ENCODE measurements around the gene TGFBR3. TPM values are rescaled to one million over a fixed set of nuclear protein-coding genes. Genes with fewer than 3 reads are reported as not detected.
A peak's percentile ranks its signal among the peaks of the same experiment; 100 is the strongest.

The TGFBR3 gene
- total RNA-seq, 2 experiments from 2014 or later: 4.5 to 4.9 TPM

DNA sequence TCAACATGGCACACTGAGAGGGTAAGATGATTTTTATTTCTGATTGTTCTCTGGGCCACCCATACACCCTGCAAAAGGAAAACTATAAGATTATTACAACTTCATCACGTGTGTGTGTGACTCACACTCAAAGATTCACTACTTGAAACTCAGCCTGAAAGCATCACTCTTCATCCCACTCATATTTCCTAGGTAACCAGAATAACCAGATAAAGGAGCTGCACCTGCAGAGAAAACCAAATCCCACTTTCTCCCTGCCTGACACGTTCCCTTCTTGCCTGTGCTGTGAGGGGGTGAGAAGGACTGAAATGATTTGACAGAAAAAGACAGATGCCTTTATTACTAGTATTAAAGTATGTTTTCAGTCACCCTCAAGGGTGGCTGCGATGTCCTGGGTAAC lies 131.6 kb downstream of the TGFBR3 start:
- peaks cover 1% of the 10 kb centered on the region for H3K27me3 Mint-ChIP-seq
- peaks cover 15% of the 10 kb centered on the region for H3K36me3 Mint-ChIP-seq
- intact Hi-C loops (cut with micrococcal nuclease): loop anchor here (1.0 to 5.0 kb wide), 10 partner anchors 23 to 833 kb away; partner anchors contain the start of gene CDC7

DNA sequence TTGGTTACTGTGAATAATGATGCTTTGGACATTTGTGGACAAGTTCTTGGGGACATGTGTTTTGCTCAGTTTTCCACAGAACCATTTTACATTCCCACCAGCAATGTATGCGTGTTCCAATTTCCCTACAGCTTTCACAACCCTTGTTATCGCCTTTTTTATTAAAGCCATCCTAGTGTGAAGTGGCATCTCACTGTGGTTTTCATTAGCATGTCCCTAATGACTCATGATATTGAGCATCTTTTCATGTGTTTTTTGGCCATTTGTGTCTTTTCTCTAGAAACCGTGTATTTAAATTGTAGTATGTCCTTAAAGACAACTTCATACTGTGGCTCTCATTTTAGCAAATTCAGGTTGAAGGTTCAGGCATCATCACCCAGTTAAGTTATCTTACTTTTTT lies 132.1 kb downstream of the TGFBR3 start:
- Mint-ChIP-seq H3K9me3 (no peaks in the 10 kb centered on the region), H3K4me1 (ENCODE audit: low read depth) (peaks cover 38% of the 10 kb centered on the region), H3K4me3 (peak overlapping the region; percentile 2), H3K27me3 (peaks cover 1% of the 10 kb centered on the region), H3K27ac (peak overlapping the region; percentile 67), H3K36me3 (peaks cover 15% of the 10 kb centered on the region)
- ChIA-PET CTCF (interaction anchor here (0.6 to 1.3 kb wide), 2 partner anchors 49 to 175 kb away, joined by 3 to 4 read pairs; no protein-coding TSS in a partner anchor), POLR2A (interaction anchor here (0.9 to 2.8 kb wide), 5 partner anchors 22 to 123 kb away, joined by 3 to 16 read pairs (median 8); no protein-coding TSS in a partner anchor)
- intact Hi-C loops (cut with micrococcal nuclease): loop anchor here (1.0 to 5.0 kb wide), 10 partner anchors 23 to 833 kb away; partner anchors contain the start of gene CDC7
- no peak for DNase-seq

More for the DNA sequence above, 131.6 kb downstream of the TGFBR3 start:
- H3K4me1 Mint-ChIP-seq (ENCODE audit: low read depth): peaks cover 38% of the 10 kb centered on the region
- peak; percentile 77 for DNase-seq
- peak overlapping the region; percentile 67 for H3K27ac Mint-ChIP-seq
- ChIA-PET POLR2A (interaction anchor here (0.7 to 2.0 kb wide), 6 partner anchors 21 to 122 kb away, joined by 3 to 9 read pairs (median 6); no protein-coding TSS in a partner anchor), CTCF (interaction anchor here (0.6 to 1.3 kb wide), 3 partner anchors 49 to 174 kb away, joined by 3 to 5 read pairs (median 4); no protein-coding TSS in a partner anchor)
- H3K4me3 Mint-ChIP-seq: peak overlapping the region; percentile 2
- H3K9me3 Mint-ChIP-seq: no peaks in the 10 kb centered on the region

DNA sequence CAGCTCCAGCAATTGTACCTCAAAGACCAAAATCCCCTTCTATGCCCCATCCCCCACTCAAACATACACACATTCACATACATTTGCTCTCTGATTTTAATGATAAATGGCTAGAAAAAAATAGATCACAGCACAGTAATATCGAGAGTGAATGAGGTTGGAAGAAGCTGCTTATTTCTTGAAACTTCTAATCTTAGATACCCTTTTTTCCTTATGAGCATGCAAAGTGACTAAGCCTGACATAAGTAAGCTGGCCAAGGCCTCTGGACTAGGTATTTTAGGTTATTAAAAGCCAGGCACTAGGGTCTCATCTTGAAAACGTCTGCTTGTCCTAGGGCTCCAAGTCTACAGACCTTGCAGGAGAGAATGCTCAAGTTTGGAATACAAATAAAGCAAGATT lies 133.6 kb downstream of the TGFBR3 start:
- peaks cover 17% of the 10 kb centered on the region for H3K36me3 Mint-ChIP-seq
- H3K4me3 Mint-ChIP-seq: no peak overlapping the region
- H3K27ac Mint-ChIP-seq: peak overlapping the region; percentile 51
- peaks cover 45% of the 10 kb centered on the region for H3K4me1 Mint-ChIP-seq (ENCODE audit: low read depth)
- H3K27me3 Mint-ChIP-seq: no peaks in the 10 kb centered on the region
- peak; percentile 35 for DNase-seq
- intact Hi-C loops (cut with micrococcal nuclease): loop anchor here (5.0 kb wide), 2 partner anchors 175 to 835 kb away; no protein-coding TSS in a partner anchor
- H3K9me3 Mint-ChIP-seq: peaks cover 7% of the 10 kb centered on the region
- ChIA-PET CTCF (interaction anchor here (1.0 to 1.7 kb wide), 2 partner anchors 21 to 229 kb away, joined by 3 to 4 read pairs; no protein-coding TSS in a partner anchor), POLR2A (interaction anchor here (0.6 to 2.8 kb wide), 6 partner anchors 9 to 146 kb away, joined by 3 to 16 read pairs (median 4); no protein-coding TSS in a partner anchor)

DNA sequence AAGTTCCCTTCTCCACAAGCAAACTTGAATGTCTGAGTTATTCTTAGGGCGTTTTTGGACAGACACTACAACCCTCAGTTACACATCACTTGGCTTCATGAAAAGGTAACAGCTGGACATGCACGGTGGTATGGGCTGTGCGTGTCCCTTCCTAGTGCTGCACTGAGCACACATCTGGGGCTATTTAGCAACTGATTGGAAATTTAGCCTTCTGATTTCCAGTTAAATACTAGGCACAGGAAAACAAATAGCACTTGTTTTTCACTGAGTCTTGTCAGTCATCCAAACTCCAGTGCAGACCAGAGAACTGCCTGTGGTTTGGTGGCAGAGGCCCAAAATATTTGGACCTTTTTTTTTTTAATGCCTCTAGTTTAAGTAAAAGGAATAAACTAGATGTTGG lies 134.7 kb downstream of the TGFBR3 start:
- ChIA-PET CTCF (interaction anchor here (1.1 to 1.7 kb wide), 2 partner anchors 20 to 54 kb away, joined by 3 to 4 read pairs; no protein-coding TSS in a partner anchor), POLR2A (interaction anchor here (1.2 to 2.8 kb wide), 2 partner anchors 19 to 125 kb away, joined by 3 to 16 read pairs; no protein-coding TSS in a partner anchor)
- no peak for DNase-seq
- H3K4me1 Mint-ChIP-seq (ENCODE audit: low read depth): peaks cover 45% of the 10 kb centered on the region
- H3K27me3 Mint-ChIP-seq: no peaks in the 10 kb centered on the region
- intact Hi-C loops (cut with micrococcal nuclease): loop anchor here (5.0 kb wide), 2 partner anchors 176 to 836 kb away; no protein-coding TSS in a partner anchor
- H3K27ac Mint-ChIP-seq: no peak overlapping the region
- peaks cover 17% of the 10 kb centered on the region for H3K9me3 Mint-ChIP-seq
- H3K36me3 Mint-ChIP-seq: peaks cover 23% of the 10 kb centered on the region
- no peak overlapping the region for H3K4me3 Mint-ChIP-seq

DNA sequence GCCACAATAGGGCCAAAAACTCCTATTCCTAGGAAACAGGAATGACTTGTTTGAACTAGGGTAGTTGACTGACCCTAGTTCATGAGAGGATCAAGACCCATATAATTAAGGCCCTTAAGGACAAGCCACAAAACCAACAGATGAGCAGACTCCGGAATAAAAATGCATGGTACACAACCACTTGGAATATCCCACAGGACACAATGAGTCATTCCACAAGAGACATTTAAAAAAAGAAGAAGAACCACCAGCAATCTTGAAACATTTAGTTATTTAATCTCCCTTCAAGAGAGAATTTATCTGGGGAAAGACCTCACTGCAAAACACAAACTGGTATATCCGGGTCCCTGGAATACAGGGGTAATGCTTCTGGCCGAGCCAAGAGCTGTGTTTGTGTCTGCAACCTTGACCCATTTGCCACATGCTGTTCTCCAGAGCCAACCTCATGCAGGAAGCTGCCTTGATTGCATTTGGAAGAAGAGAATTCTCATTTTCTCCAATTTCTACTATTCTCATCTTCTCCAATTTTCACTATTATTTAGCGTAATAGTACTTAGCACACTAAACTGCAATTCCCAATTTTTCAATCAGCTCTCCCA lies 135.5 kb downstream of the TGFBR3 start:
- Mint-ChIP-seq H3K27ac (no peak overlapping the region), H3K9me3 (peaks cover 17% of the 10 kb centered on the region), H3K4me3 (no peak overlapping the region), H3K36me3 (peaks cover 26% of the 10 kb centered on the region), H3K27me3 (no peaks in the 10 kb centered on the region), H3K4me1 (ENCODE audit: low read depth) (peaks cover 45% of the 10 kb centered on the region)
- intact Hi-C loops (cut with micrococcal nuclease): loop anchor here (5.0 kb wide), 2 partner anchors 177 to 837 kb away; no protein-coding TSS in a partner anchor
- no peak for DNase-seq
- CTCF ChIA-PET: no interaction called here
- POLR2A ChIA-PET: no interaction called here

DNA sequence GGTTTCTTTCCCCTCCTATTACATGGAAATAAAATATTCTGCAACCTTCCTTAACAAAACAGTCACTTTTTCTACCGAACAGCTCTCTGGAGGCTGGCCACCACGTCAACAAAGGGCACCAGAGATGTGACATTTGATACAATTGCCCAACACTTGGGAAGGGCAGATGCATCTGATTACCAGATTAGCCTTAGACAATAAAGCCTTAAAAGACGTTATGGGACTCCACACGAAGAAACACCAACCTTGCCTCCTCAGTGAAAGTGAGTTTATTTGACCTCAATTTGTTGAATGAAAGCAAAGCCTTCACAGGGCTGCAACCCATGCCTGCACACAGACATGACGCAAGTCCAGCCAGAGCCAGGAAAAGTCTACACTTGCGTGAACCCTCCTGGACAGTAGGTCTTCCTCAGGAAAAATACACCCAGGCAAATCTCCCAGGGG lies 136.1 kb downstream of the TGFBR3 start:
- Mint-ChIP-seq H3K4me1 (ENCODE audit: low read depth) (peaks cover 39% of the 10 kb centered on the region), H3K27ac (no peak overlapping the region), H3K9me3 (peaks cover 17% of the 10 kb centered on the region), H3K27me3 (no peaks in the 10 kb centered on the region), H3K36me3 (peaks cover 27% of the 10 kb centered on the region), H3K4me3 (no peak overlapping the region)
- ChIA-PET CTCF (no interaction called here), POLR2A (no interaction called here)
- no peak for DNase-seq
- intact Hi-C loops (cut with micrococcal nuclease): loop anchor here (5.0 kb wide), 2 partner anchors 177 to 837 kb away; no protein-coding TSS in a partner anchor

GRCh38 chr1:91747666-91748065 lies 138.3 kb downstream of the TGFBR3 start:
- Mint-ChIP-seq H3K4me1 (ENCODE audit: low read depth) (peaks cover 21% of the 10 kb centered on the region), H3K9me3 (peaks cover 17% of the 10 kb centered on the region), H3K27ac (no peak overlapping the region), H3K27me3 (no peaks in the 10 kb centered on the region), H3K4me3 (no peak overlapping the region), H3K36me3 (peaks cover 33% of the 10 kb centered on the region)
- CTCF ChIA-PET: no interaction called here
- POLR2A ChIA-PET: no interaction called here
- DNase-seq: no peak
- intact Hi-C loops (cut with micrococcal nuclease): no loop called here

GRCh38 chr1:91746728-91747338 lies 139.1 kb downstream of the TGFBR3 start:
- POLR2A ChIA-PET: no interaction called here
- peaks cover 17% of the 10 kb centered on the region for H3K9me3 Mint-ChIP-seq
- DNase-seq: no peak
- no peak overlapping the region for H3K4me3 Mint-ChIP-seq
- no peaks in the 10 kb centered on the region for H3K27me3 Mint-ChIP-seq
- peaks cover 13% of the 10 kb centered on the region for H3K4me1 Mint-ChIP-seq (ENCODE audit: low read depth)
- intact Hi-C loops (cut with micrococcal nuclease): no loop called here
- CTCF ChIA-PET: interaction anchor here (1.4 kb wide), 1 partner anchor 13 kb away, joined by 3 read pairs; no protein-coding TSS in a partner anchor
- H3K36me3 Mint-ChIP-seq: peaks cover 35% of the 10 kb centered on the region
- no peak overlapping the region for H3K27ac Mint-ChIP-seq

GRCh38 chr1:91745640-91746373 lies 140.1 kb downstream of the TGFBR3 start:
- POLR2A ChIA-PET: no interaction called here
- H3K4me3 Mint-ChIP-seq: no peak overlapping the region
- CTCF ChIA-PET: interaction anchor here (1.4 kb wide), 1 partner anchor 12 kb away, joined by 3 read pairs; no protein-coding TSS in a partner anchor
- H3K27ac Mint-ChIP-seq: no peak overlapping the region
- DNase-seq: no peak
- peaks cover 35% of the 10 kb centered on the region for H3K36me3 Mint-ChIP-seq
- intact Hi-C loops (cut with micrococcal nuclease): no loop called here
- H3K27me3 Mint-ChIP-seq: no peaks in the 10 kb centered on the region
- peaks cover 10% of the 10 kb centered on the region for H3K4me1 Mint-ChIP-seq (ENCODE audit: low read depth)
- peaks cover 17% of the 10 kb centered on the region for H3K9me3 Mint-ChIP-seq

GRCh38 chr1:91744953-91745639 lies 140.9 kb downstream of the TGFBR3 start:
- Mint-ChIP-seq H3K9me3 (peaks cover 17% of the 10 kb centered on the region), H3K27me3 (no peaks in the 10 kb centered on the region), H3K27ac (no peak overlapping the region), H3K4me1 (ENCODE audit: low read depth) (peaks cover 8% of the 10 kb centered on the region), H3K36me3 (peaks cover 35% of the 10 kb centered on the region), H3K4me3 (no peak overlapping the region)
- ChIA-PET POLR2A (no interaction called here), CTCF (no interaction called here)
- DNase-seq: no peak
- intact Hi-C loops (cut with micrococcal nuclease): no loop called here

GRCh38 chr1:91742848-91743292 lies 143.1 kb downstream of the TGFBR3 start:
- POLR2A ChIA-PET: interaction anchor here (0.8 kb wide), 1 partner anchor 59 kb away, joined by 3 read pairs; no protein-coding TSS in a partner anchor
- H3K27me3 Mint-ChIP-seq: no peaks in the 10 kb centered on the region
- H3K9me3 Mint-ChIP-seq: peaks cover 15% of the 10 kb centered on the region
- no peak overlapping the region for H3K27ac Mint-ChIP-seq
- DNase-seq: peak; percentile 29
- no peak overlapping the region for H3K4me3 Mint-ChIP-seq
- peaks cover 35% of the 10 kb centered on the region for H3K36me3 Mint-ChIP-seq
- CTCF ChIA-PET: no interaction called here
- no peaks in the 10 kb centered on the region for H3K4me1 Mint-ChIP-seq (ENCODE audit: low read depth)
- intact Hi-C loops (cut with micrococcal nuclease): no loop called here

Data from activated CD4-positive, alpha-beta memory T cell treated with anti-CD3 and anti-CD28 coated beads for 36 hours (primary cell).